GM12878 (cell line): ENCODE measurements around the gene OR51M1.

Experiments used
- CEBPB ChIP-seq, 2 experiments: fragments of 150-350 bp in 1 of 2; IDR thresholded peaks; 2 replicates each; pipeline ENCODE4 v1.6.1; 2012 to 2014; ENCODE audit warnings: low read depth in 2 of 2, low read length in 2 of 2, borderline replicate concordance in 1 of 2, inconsistent platforms in 1 of 2
- DPF2 ChIP-seq: fragments of 450-650 bp; IDR thresholded peaks from 2 replicates; pipeline ENCODE4 v1.6.1; 2017; ENCODE audit warnings: mild to moderate bottlenecking
- EGR1 ChIP-seq, 2 experiments: IDR thresholded peaks; 1 replicate in 1 of 2; 2 replicates in 1 of 2; pipeline ENCODE4 v1.6.1; 2011 to 2012; ENCODE audit warnings: low read depth in 2 of 2, low read length in 2 of 2, borderline replicate concordance in 1 of 2, mild to moderate bottlenecking in 1 of 2, moderate library complexity in 1 of 2
- EP300 ChIP-seq, 2 experiments: fragments of 150-350 bp in 1 of 2; IDR thresholded peaks; 2 replicates each; pipeline ENCODE4 v1.6.1; 2011 to 2012; ENCODE audit warnings: low read depth in 2 of 2, low read length in 2 of 2, borderline replicate concordance in 1 of 2, improper control_type of control experiment in 1 of 2, inconsistent platforms in 1 of 2; ENCODE audit not compliant: control insufficient read depth in 1 of 2
- HDAC2 ChIP-seq: fragments of 200-600 bp; sonication (generic); IDR thresholded peaks from 2 replicates; pipeline ENCODE4 v1.6.1; 2017
- KDM1A ChIP-seq: fragments of 200-600 bp; sonication (generic); IDR thresholded peaks from 2 replicates; pipeline ENCODE4 v1.6.1; 2016; ENCODE audit warnings: borderline replicate concordance
- LARP7 ChIP-seq: fragments of 450-650 bp; IDR thresholded peaks from 2 replicates; pipeline ENCODE4 v1.6.1; 2017; ENCODE audit warnings: mild to moderate bottlenecking
- PAX5 ChIP-seq: IDR thresholded peaks from 2 replicates; pipeline ENCODE4 v1.6.1; 2011; ENCODE audit warnings: low read depth, low read length, borderline replicate concordance
- POLR2A ChIP-seq: IDR thresholded peaks from 2 replicates; pipeline ENCODE4 v1.6.1; 2011; ENCODE audit warnings: low read depth, mild to moderate bottlenecking, low read length
- SP1 ChIP-seq: IDR thresholded peaks from one replicate; pipeline ENCODE4 v1.6.1; 2011; ENCODE audit warnings: low read depth, low read length
- YBX1 ChIP-seq: fragments of 450-650 bp; IDR thresholded peaks from 2 replicates; pipeline ENCODE4 v1.6.1; 2016; ENCODE audit warnings: antibody characterized with exemption
- ZNF207 ChIP-seq: fragments of 450-650 bp; IDR thresholded peaks from 2 replicates; pipeline ENCODE4 v1.6.1; 2014; ENCODE audit warnings: antibody characterized with exemption, mild to moderate bottlenecking, borderline replicate concordance
- TF ChIP-seq, protein P1 (sequence below), 3 experiments: IDR thresholded peaks in 2 of 3; conservative IDR thresholded peaks in 1 of 3; 2 replicates each; pipeline ENCODE4 v1.5.1; 2011; ENCODE audit warnings: low read depth in 3 of 3, low read length in 3 of 3, mild to moderate bottlenecking in 3 of 3, control low read depth in 2 of 3, moderate library complexity in 2 of 3, inconsistent platforms in 1 of 3, mixed read lengths in 1 of 3; ENCODE audit not compliant: control insufficient read depth in 2 of 3, insufficient read depth in 1 of 3; ENCODE audit errors: extremely low read depth in 1 of 3
- TF ChIP-seq, protein P2 (sequence below): IDR thresholded peaks from 2 replicates; pipeline ENCODE4 v1.6.1; 2012; ENCODE audit warnings: low read depth, low read length, improper control_type of control experiment

DNA sequence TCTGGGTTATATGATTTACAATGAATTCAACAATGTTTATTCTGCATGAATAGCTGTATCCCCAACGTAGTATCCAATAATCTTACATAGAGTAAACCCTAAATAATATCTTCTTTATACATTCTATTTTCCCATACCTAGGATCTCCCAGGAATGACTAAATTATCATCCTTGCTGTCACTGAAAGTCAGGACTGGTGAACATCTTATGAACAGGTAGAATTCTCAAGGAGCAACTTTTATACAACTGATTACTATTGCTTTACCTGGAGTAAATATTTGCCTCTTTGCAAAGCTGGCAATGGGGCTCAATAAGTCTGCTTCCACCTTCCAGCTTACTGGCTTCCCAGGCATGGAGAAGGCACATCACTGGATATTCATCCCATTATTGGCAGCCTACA, 32.4 kb upstream of the OR51M1 start, which contains the start of gene OR51B6:
- TF ChIP-seq, protein P1, sequence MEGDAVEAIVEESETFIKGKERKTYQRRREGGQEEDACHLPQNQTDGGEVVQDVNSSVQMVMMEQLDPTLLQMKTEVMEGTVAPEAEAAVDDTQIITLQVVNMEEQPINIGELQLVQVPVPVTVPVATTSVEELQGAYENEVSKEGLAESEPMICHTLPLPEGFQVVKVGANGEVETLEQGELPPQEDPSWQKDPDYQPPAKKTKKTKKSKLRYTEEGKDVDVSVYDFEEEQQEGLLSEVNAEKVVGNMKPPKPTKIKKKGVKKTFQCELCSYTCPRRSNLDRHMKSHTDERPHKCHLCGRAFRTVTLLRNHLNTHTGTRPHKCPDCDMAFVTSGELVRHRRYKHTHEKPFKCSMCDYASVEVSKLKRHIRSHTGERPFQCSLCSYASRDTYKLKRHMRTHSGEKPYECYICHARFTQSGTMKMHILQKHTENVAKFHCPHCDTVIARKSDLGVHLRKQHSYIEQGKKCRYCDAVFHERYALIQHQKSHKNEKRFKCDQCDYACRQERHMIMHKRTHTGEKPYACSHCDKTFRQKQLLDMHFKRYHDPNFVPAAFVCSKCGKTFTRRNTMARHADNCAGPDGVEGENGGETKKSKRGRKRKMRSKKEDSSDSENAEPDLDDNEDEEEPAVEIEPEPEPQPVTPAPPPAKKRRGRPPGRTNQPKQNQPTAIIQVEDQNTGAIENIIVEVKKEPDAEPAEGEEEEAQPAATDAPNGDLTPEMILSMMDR (IDR thresholded peaks at IDR 0.05 in 2 of 3, conservative IDR thresholded peaks at IDR 0.05 in 1 of 3; ENCODE audit: control insufficient read depth in 2 of 3, extremely low read depth in 1 of 3, insufficient read depth in 1 of 3, low read depth in 3 of 3, low read length in 3 of 3): no peak
- TF ChIP-seq PAX5: no peak
- no peak for TF ChIP-seq YBX1
- no peak for TF ChIP-seq POLR2A
- no peak for TF ChIP-seq EP300 (IDR thresholded peaks at IDR 0.05; ENCODE audit: borderline replicate concordance in 1 of 2, control insufficient read depth in 1 of 2, low read depth in 2 of 2, low read length in 2 of 2)
- TF ChIP-seq CEBPB (IDR thresholded peaks at IDR 0.05; ENCODE audit: borderline replicate concordance in 1 of 2, low read depth in 2 of 2, low read length in 2 of 2): no peak
- no peak for TF ChIP-seq KDM1A
- TF ChIP-seq DPF2: no peak
- no peak for TF ChIP-seq ZNF207
- TF ChIP-seq, protein P2, sequence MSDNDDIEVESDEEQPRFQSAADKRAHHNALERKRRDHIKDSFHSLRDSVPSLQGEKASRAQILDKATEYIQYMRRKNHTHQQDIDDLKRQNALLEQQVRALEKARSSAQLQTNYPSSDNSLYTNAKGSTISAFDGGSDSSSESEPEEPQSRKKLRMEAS: no peak
- TF ChIP-seq LARP7: no peak
- no peak for TF ChIP-seq SP1
- no peak for TF ChIP-seq EGR1 (IDR thresholded peaks at IDR 0.05; ENCODE audit: borderline replicate concordance in 1 of 2, low read depth in 2 of 2, low read length in 2 of 2)
- TF ChIP-seq HDAC2: no peak
